K562 (cell line): ENCODE measurements around the gene MOK. TPM values are rescaled to one million over a fixed set of nuclear protein-coding genes. Genes with fewer than 3 reads are reported as not detected.
A peak's percentile ranks its signal among the peaks of the same experiment; 100 is the strongest.

Experiments
- ELF2 ChIP-seq: fragments of 250-450 bp; sonication (Bioruptor Pico); IDR thresholded peaks from 2 replicates; pipeline ENCODE4 v1.5.0; 2021; ENCODE audit warnings: mild to moderate bottlenecking
- GABPB1 ChIP-seq: sonication (generic); formaldehyde crosslinking; IDR thresholded peaks from 2 replicates; pipeline ENCODE4 v1.8.0; 2022; ENCODE audit warnings: mild to moderate bottlenecking, missing genetic modification reagents
- LEF1 ChIP-seq: fragments of 450-650 bp; IDR thresholded peaks from 2 replicates; pipeline ENCODE4 v1.6.1; 2016; ENCODE audit warnings: mild to moderate bottlenecking
- SMARCE1 ChIP-seq: fragments of 450-650 bp; IDR thresholded peaks from 2 replicates; pipeline ENCODE4 v1.7.1; 2016; ENCODE audit warnings: mild to moderate bottlenecking
- polyA plus RNA-seq, 8 experiments: library from polyadenylated mRNA; depleted of rRNA in 4 of 8; stranded (reverse) in 5 of 8; unstranded in 3 of 8; fragments of >200 nt; fragmentation: Nextera tagmentation in 2 of 8; fragmentation: Illumina TruSeq in 1 of 8; extraction: Ambion mirVana in 2 of 8; extraction: Trizol in 1 of 8; gene quantifications; 2 replicates each; pipeline versions ENCODE4 v1.2.1 to v1.2.3, GENCODE V29; 2011 to 2014; ENCODE audit warnings: inconsistent platforms in 1 of 8, missing spikeins in 1 of 8
- total RNA-seq, 7 experiments: library from RNA; depleted of rRNA in 6 of 7; stranded (reverse); fragments of >200 nt in 6 of 7; fragmentation: Illumina TruSeq in 2 of 7; extraction: Trizol in 2 of 7; gene quantifications; 2 replicates each; pipeline versions ENCODE4 v1.2.1 to v1.2.3, GENCODE V29; 2011 to 2021; ENCODE audit warnings: low replicate concordance in 1 of 7
- TF ChIP-seq, protein P1 (sequence below): fragments of 450-650 bp; IDR thresholded peaks from 2 replicates; pipeline ENCODE4 v1.6.1; 2016; ENCODE audit warnings: mild to moderate bottlenecking, moderate library complexity

MOK gene
- total and polyA plus RNA-seq, 9 of the 15 experiments (the other 6 are each of a cell fraction or from before 2014, with no cell fraction given), result 1.3 to 8.4 (median 5.3) TPM

DNA sequence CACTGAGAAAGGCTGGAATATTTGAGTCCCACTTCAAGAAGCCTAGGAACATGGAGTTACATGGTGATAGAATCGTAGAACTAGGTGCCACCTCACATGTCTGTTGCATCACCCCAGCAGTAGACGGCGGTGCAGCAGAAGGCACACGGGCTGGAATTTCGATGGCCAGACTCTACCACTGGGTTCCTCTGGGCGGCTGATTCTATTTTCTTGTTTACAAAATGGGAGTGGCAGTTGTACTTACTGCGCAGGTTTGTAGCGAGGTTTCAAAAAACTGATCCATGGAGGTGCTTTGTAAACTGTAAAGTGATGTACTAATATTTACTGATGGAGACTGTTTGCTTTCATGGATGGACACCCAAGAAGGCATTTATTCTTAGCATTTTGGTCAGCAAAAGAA lies 119.6 kb downstream of the MOK start (continued):
- TF ChIP-seq, protein P1, sequence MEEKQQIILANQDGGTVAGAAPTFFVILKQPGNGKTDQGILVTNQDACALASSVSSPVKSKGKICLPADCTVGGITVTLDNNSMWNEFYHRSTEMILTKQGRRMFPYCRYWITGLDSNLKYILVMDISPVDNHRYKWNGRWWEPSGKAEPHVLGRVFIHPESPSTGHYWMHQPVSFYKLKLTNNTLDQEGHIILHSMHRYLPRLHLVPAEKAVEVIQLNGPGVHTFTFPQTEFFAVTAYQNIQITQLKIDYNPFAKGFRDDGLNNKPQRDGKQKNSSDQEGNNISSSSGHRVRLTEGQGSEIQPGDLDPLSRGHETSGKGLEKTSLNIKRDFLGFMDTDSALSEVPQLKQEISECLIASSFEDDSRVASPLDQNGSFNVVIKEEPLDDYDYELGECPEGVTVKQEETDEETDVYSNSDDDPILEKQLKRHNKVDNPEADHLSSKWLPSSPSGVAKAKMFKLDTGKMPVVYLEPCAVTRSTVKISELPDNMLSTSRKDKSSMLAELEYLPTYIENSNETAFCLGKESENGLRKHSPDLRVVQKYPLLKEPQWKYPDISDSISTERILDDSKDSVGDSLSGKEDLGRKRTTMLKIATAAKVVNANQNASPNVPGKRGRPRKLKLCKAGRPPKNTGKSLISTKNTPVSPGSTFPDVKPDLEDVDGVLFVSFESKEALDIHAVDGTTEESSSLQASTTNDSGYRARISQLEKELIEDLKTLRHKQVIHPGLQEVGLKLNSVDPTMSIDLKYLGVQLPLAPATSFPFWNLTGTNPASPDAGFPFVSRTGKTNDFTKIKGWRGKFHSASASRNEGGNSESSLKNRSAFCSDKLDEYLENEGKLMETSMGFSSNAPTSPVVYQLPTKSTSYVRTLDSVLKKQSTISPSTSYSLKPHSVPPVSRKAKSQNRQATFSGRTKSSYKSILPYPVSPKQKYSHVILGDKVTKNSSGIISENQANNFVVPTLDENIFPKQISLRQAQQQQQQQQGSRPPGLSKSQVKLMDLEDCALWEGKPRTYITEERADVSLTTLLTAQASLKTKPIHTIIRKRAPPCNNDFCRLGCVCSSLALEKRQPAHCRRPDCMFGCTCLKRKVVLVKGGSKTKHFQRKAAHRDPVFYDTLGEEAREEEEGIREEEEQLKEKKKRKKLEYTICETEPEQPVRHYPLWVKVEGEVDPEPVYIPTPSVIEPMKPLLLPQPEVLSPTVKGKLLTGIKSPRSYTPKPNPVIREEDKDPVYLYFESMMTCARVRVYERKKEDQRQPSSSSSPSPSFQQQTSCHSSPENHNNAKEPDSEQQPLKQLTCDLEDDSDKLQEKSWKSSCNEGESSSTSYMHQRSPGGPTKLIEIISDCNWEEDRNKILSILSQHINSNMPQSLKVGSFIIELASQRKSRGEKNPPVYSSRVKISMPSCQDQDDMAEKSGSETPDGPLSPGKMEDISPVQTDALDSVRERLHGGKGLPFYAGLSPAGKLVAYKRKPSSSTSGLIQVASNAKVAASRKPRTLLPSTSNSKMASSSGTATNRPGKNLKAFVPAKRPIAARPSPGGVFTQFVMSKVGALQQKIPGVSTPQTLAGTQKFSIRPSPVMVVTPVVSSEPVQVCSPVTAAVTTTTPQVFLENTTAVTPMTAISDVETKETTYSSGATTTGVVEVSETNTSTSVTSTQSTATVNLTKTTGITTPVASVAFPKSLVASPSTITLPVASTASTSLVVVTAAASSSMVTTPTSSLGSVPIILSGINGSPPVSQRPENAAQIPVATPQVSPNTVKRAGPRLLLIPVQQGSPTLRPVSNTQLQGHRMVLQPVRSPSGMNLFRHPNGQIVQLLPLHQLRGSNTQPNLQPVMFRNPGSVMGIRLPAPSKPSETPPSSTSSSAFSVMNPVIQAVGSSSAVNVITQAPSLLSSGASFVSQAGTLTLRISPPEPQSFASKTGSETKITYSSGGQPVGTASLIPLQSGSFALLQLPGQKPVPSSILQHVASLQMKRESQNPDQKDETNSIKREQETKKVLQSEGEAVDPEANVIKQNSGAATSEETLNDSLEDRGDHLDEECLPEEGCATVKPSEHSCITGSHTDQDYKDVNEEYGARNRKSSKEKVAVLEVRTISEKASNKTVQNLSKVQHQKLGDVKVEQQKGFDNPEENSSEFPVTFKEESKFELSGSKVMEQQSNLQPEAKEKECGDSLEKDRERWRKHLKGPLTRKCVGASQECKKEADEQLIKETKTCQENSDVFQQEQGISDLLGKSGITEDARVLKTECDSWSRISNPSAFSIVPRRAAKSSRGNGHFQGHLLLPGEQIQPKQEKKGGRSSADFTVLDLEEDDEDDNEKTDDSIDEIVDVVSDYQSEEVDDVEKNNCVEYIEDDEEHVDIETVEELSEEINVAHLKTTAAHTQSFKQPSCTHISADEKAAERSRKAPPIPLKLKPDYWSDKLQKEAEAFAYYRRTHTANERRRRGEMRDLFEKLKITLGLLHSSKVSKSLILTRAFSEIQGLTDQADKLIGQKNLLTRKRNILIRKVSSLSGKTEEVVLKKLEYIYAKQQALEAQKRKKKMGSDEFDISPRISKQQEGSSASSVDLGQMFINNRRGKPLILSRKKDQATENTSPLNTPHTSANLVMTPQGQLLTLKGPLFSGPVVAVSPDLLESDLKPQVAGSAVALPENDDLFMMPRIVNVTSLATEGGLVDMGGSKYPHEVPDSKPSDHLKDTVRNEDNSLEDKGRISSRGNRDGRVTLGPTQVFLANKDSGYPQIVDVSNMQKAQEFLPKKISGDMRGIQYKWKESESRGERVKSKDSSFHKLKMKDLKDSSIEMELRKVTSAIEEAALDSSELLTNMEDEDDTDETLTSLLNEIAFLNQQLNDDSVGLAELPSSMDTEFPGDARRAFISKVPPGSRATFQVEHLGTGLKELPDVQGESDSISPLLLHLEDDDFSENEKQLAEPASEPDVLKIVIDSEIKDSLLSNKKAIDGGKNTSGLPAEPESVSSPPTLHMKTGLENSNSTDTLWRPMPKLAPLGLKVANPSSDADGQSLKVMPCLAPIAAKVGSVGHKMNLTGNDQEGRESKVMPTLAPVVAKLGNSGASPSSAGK, result 0 out of 2 replicates have a peak, but pooled peaks have one; percentile 24
- TF ChIP-seq ELF2 (CRISPR knock-in tag), result no peak
- TF ChIP-seq LEF1, result no peak
- no peak for TF ChIP-seq SMARCE1
- no peak for TF ChIP-seq GABPB1 (CRISPR knock-in tag)
